ENCODE results near the gene ERC1.

The ERC1 gene

GRCh38 chr12:1465990-1466389 is 475.0 kb downstream of the ERC1 start:
- H3K4me3 Mint-ChIP-seq = no peak overlapping the region
- H3K36me3 Mint-ChIP-seq = no peaks in the 10 kb centered on the region
- no peak for ATAC-seq
- H3K27ac Mint-ChIP-seq = no peak overlapping the region
- H3K9me3 Mint-ChIP-seq = no peaks in the 10 kb centered on the region
- DNase-seq (ENCODE audit: low spot score in 2 of 2) = no peak
- H3K4me1 Mint-ChIP-seq = peaks cover 2% of the 10 kb centered on the region

DNA sequence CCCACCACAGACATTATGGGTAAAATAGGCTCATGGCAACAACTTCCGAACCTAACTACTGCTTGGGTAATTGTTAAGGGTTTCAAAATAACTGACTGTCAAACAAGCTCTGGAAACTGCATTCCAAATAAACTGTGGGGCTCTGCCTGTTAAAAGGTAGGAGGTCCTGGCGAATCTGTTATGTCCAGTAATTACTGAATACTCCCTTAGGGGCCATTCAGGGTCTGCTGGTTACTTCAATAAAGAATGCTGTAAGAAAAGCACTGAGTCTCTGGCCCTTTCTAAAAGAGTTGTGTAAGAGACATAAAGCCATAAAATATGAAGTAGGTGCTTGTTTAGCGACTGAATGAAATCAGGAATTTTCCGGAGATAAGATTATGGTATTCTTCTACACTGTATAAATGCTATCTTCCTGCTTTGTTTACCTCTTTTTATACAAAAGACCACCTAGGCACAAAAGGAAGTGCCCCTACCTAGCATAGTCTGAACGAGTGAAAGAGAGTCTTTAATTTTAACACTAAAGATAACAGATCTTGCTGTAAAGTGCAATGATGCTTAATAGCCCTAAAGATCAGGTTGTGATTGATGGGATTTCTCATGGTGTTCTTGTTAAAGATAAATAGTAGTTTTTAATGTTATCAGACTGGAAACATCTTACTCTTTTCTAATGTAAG is 475.6 kb downstream of the ERC1 start:
- Mint-ChIP-seq H3K36me3 (no peaks in the 10 kb centered on the region), H3K4me3 (no peak overlapping the region), H3K4me1 (peaks cover 5% of the 10 kb centered on the region), H3K9me3 (no peaks in the 10 kb centered on the region), H3K27ac (no peak overlapping the region)
- ATAC-seq = no peak
- no peak for DNase-seq (ENCODE audit: low spot score in 2 of 2)

DNA sequence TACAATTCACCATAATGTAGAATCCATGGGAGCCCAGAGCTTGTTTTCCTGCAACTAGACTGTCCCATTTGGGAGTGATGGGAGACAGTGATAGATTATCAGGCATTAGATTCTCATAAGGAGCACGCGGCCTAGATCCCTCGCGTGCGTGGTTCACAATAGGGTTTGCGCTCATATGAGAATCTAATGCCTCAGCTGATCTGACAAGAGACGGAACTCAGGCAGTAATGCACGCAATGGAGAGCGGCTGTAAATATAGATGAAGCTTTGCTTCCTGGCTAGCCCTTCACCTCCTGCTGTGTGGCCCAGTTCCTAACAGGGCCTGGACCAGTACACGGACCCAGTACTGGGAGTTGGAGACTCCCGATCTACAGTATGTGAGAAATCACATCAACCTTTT is 476.7 kb downstream of the ERC1 start:
- DNase-seq (ENCODE audit: low spot score in 2 of 2) (no peak), ATAC-seq (no peak)
- Mint-ChIP-seq H3K9me3 (no peaks in the 10 kb centered on the region), H3K4me3 (no peak overlapping the region), H3K36me3 (no peaks in the 10 kb centered on the region), H3K4me1 (peaks cover 11% of the 10 kb centered on the region), H3K27ac (no peak overlapping the region)

- DNase-seq (ENCODE audit: low spot score in 2 of 2) = no peak
- no peak for ATAC-seq
- H3K4me1 Mint-ChIP-seq = peaks cover 14% of the 10 kb centered on the region
- H3K27ac Mint-ChIP-seq = no peak overlapping the region
- H3K4me3 Mint-ChIP-seq = no peak overlapping the region
- H3K36me3 Mint-ChIP-seq = no peaks in the 10 kb centered on the region
- no peaks in the 10 kb centered on the region for H3K9me3 Mint-ChIP-seq
These were observed 478.0 kb downstream of the ERC1 start for GRCh38 chr12:1469070-1469469.

- Mint-ChIP-seq H3K36me3 (no peaks in the 10 kb centered on the region), H3K4me3 (no peak overlapping the region), H3K27ac (no peak overlapping the region), H3K4me1 (peaks cover 14% of the 10 kb centered on the region), H3K9me3 (no peaks in the 10 kb centered on the region)
- DNase-seq (ENCODE audit: low spot score in 2 of 2) = no peak
- no peak for ATAC-seq
These were observed 479.0 kb downstream of the ERC1 start for GRCh38 chr12:1470051-1470450.

DNA sequence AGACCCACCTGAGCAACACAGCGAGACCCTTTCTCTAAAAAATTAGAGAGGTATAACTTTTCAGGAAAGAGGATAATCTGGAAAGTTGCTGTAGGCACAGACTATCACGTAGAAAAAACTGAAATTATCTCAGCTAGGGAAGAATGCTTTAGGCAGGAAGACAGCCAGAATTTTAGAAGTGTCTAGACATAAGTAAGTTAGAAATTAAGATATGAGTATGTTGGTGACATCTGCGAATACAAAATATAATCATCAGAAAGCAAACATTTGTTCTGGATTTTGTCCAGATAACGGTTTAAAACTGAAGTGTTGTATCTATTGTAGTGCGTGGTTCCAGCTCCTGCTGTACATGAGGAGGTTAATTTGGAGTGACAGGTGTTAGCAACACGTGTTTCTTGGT is 480.2 kb downstream of the ERC1 start:
- H3K27ac Mint-ChIP-seq = no peak overlapping the region
- ATAC-seq (no peak), DNase-seq (ENCODE audit: low spot score in 2 of 2) (no peak)
- peaks cover 14% of the 10 kb centered on the region for H3K4me1 Mint-ChIP-seq
- no peak overlapping the region for H3K4me3 Mint-ChIP-seq
- no peaks in the 10 kb centered on the region for H3K9me3 Mint-ChIP-seq
- no peaks in the 10 kb centered on the region for H3K36me3 Mint-ChIP-seq

GRCh38 chr12:1473418-1473817 is 482.4 kb downstream of the ERC1 start:
- Mint-ChIP-seq H3K9me3 (no peaks in the 10 kb centered on the region), H3K27ac (no peak overlapping the region), H3K4me3 (no peak overlapping the region), H3K4me1 (peaks cover 14% of the 10 kb centered on the region), H3K36me3 (no peaks in the 10 kb centered on the region)
- ATAC-seq = peak; percentile 59
- no peak for DNase-seq (ENCODE audit: low spot score in 2 of 2)

DNA sequence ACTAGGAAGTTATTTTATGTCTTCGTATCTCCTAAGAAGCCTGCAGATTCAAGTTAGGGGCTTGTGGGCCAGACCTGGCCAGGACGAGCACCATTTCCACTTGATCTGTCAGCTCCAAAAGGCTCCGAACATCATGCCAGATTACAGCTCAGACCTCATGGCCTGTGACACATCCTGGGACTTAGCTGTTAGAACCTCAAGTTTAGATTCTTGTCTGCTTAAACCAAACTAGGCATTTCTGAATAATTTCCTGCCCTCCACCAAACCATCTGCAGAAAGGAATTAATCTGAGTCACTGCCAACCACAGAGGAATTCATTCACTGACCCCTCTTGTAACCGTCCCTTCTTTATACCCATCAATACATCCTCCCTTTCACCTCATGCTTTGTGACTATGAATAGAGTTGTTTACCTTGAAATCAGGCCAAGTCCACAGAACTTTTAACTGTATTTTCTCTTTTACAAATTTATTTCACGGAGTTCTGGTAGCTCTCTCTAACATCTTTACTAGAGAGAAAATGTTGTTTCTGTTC is 483.1 kb downstream of the ERC1 start:
- H3K4me1 Mint-ChIP-seq = peaks cover 14% of the 10 kb centered on the region
- H3K9me3 Mint-ChIP-seq = no peaks in the 10 kb centered on the region
- H3K27ac Mint-ChIP-seq = no peak overlapping the region
- no peak overlapping the region for H3K4me3 Mint-ChIP-seq
- ATAC-seq = peak; percentile 98
- DNase-seq (ENCODE audit: low spot score in 2 of 2) = peak; percentile 18 to 73
- H3K36me3 Mint-ChIP-seq = no peaks in the 10 kb centered on the region

DNA sequence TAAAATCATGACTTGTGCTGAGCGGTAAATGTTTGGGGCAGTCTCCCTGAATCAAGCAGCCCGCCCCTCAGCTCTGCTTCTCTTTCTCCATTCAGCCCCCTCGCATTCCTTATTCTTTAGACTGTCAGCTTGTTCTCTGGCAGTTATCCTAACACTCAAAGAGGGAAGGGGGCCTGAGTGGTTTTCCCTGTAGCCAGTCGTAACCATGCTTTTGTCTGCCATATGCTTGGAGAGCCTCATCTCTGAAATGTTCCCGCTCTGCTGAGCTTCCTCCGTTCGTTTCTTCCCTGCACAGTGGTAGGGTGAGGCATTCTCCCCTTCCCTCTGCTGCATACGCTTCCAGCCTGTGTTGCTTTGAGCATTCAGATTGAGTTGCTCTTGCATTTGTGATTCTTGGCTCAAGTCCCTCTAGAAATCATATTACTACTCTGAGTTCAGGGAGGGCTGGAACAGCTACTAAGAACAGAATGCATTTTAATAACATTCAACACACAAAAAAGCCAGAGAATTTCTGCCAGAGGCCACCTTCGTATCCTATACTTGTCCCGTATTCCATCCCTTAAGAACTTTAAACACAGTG is 483.6 kb downstream of the ERC1 start:
- no peaks in the 10 kb centered on the region for H3K36me3 Mint-ChIP-seq
- peaks cover 14% of the 10 kb centered on the region for H3K4me1 Mint-ChIP-seq
- no peak overlapping the region for H3K27ac Mint-ChIP-seq
- no peak for DNase-seq (ENCODE audit: low spot score in 2 of 2)
- ATAC-seq = no peak
- no peaks in the 10 kb centered on the region for H3K9me3 Mint-ChIP-seq
- H3K4me3 Mint-ChIP-seq = no peak overlapping the region

- ATAC-seq (no peak), DNase-seq (ENCODE audit: low spot score in 2 of 2) (no peak)
- H3K36me3 Mint-ChIP-seq = no peaks in the 10 kb centered on the region
- H3K4me1 Mint-ChIP-seq = no peaks in the 10 kb centered on the region
- no peak overlapping the region for H3K4me3 Mint-ChIP-seq
- H3K9me3 Mint-ChIP-seq = no peaks in the 10 kb centered on the region
- no peak overlapping the region for H3K27ac Mint-ChIP-seq
These were observed 488.6 kb downstream of the ERC1 start for GRCh38 chr12:1479645-1480044.

DNA sequence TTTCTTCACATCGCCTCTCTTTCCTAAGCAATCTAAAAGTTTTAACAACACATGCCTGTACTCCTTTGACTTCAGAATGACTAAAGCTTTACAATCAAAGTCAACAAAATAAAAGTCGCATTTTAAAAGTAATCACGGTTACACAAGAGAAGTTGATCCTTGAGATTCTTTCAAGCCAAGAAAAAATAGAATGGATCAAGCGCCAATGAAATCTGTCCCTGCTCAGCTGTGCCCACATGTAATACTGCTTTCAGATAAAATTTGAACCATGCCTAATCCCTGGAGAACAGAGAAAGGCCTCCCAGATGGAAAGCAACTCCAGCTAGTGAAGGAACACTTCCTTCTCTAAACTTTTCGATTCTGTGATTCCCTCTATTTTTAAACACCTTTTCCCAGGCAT is 490.3 kb downstream of the ERC1 start:
- Mint-ChIP-seq H3K4me3 (no peak overlapping the region), H3K4me1 (no peaks in the 10 kb centered on the region), H3K9me3 (no peaks in the 10 kb centered on the region), H3K27ac (no peak overlapping the region), H3K36me3 (no peaks in the 10 kb centered on the region)
- DNase-seq (ENCODE audit: low spot score in 2 of 2) (no peak), ATAC-seq (no peak)

DNA sequence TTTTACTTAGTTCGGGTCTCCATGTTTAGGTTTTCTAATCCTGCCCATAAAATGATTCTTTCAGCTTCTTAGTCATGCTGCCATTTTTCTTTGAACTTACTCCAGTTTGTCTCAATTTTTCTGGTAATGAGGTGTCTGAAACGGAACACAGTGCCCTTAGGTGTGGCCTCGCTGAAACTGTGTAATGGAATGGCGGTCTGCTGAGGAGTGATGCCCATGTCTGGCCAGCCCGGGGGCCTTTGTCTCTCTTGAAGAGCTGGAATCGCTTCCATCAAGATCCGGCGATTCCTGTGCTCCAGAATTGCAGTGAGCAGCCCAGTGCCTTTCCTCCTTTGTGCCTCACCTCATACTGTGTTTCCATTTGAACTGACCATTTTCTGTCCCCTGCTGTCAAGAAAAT is 490.9 kb downstream of the ERC1 start:
- Mint-ChIP-seq H3K4me3 (no peak overlapping the region), H3K9me3 (no peaks in the 10 kb centered on the region), H3K4me1 (no peaks in the 10 kb centered on the region), H3K27ac (no peak overlapping the region), H3K36me3 (no peaks in the 10 kb centered on the region)
- DNase-seq (ENCODE audit: low spot score in 2 of 2) (no peak), ATAC-seq (no peak)

DNA sequence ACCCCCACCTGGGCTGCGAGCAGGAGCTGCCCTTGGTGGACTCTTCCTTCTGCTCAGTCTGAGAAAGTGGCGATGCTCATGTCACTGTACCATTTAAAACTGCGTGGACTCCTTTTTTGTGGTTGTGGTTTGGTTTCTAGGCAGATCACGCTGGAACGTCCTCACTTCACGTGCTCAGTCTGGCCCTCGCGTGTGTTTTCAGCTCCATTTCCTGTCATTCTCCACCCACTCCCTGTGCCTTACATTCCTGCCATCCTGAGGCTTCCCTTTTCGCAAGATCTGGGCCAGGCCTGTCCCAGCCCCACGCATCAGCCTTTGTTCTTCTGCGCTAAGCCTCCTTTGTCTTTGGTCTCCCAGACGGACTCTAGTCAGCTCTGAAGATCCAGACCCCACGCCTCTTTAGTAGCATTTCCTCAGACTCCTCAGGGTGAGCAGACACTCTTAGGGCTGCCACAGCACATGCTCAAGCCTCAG is 497.9 kb downstream of the ERC1 start:
- H3K4me1 Mint-ChIP-seq = peaks cover 10% of the 10 kb centered on the region
- no peak for ATAC-seq
- no peaks in the 10 kb centered on the region for H3K36me3 Mint-ChIP-seq
- no peak overlapping the region for H3K4me3 Mint-ChIP-seq
- H3K9me3 Mint-ChIP-seq = no peaks in the 10 kb centered on the region
- peak overlapping the region; percentile 10 for H3K27ac Mint-ChIP-seq
- no peak for DNase-seq (ENCODE audit: low spot score in 2 of 2)

DNA sequence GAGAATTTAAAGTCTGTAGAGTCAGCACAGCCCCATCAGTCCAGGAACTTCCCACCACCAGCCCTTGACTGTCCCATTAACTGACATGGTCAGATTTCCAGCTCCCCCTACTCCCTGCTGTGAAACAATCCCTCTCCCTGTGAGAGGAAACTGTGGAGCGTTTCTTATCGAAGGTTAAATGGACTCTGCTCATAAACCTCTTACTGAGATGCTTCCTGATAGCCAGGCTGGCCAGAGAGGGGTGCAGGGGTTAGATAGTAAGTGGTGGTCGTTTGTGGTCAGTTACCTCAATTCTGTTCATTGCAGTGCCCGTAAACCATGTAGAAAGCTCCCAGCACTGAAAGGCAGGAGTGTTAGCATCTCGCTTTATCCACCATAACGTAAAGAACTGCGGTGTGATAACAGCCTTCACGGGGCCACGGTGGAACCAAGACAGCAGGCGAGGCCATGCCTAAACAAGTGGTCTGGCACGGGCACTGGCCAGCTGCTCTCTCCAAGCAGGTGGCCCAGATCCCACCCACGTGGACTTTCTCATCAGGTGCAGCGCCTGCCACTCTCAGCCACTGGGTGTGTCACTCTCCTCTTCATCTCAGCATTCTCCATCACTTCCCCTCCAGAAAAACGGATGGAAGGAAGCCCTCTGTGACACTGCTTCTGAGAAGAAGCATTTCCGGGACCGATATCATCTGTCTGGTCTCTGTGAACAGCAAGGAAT is 501.1 kb downstream of the ERC1 start:
- Mint-ChIP-seq H3K4me3 (no peak overlapping the region), H3K9me3 (no peaks in the 10 kb centered on the region), H3K4me1 (peaks cover 10% of the 10 kb centered on the region), H3K27ac (peak overlapping the region; percentile 26), H3K36me3 (no peaks in the 10 kb centered on the region)
- no peak for ATAC-seq
- DNase-seq (ENCODE audit: low spot score in 2 of 2) = no peak

GRCh38 chr12:1493781-1494565 is 502.9 kb downstream of the ERC1 start:
- H3K36me3 Mint-ChIP-seq = no peaks in the 10 kb centered on the region
- ATAC-seq = no peak
- no peak overlapping the region for H3K4me3 Mint-ChIP-seq
- no peak for DNase-seq (ENCODE audit: low spot score in 2 of 2)
- H3K27ac Mint-ChIP-seq = no peak overlapping the region
- H3K9me3 Mint-ChIP-seq = no peaks in the 10 kb centered on the region
- peaks cover 3% of the 10 kb centered on the region for H3K4me1 Mint-ChIP-seq
